AG04450 (cell line): ENCODE data around the gene PSMB1. TPM values are rescaled to one million over a fixed set of nuclear protein-coding genes. Genes with fewer than 3 reads are reported as not detected.

Source experiments
- CTCF ChIA-PET: fragments of 300-600, 350-600 bp; formaldehyde crosslinking; extraction: SDS; loops from one replicate; lab custom pipeline; 2022; ENCODE audit warnings: antibody characterized with exemption, inconsistent platforms; lab: Charles Lee
- POLR2A ChIA-PET: fragments of 350-600 bp; formaldehyde crosslinking; extraction: SDS; loops from one replicate; lab custom pipeline; 2021; ENCODE audit warnings: antibody characterized with exemption, inconsistent platforms; lab: Yijun Ruan, JAX
- DNase-seq: peaks from one replicate; pipeline ENCODE4 v3.0.0-alpha.2; 2011; ENCODE audit warnings: low read depth, low spot score
- H3K27ac ChIP-seq: one replicate; pipeline ENCODE4 v1.5.1; 2012; ENCODE audit warnings: low read depth, low read length, control low read depth
- H3K27me3 ChIP-seq: one replicate; pipeline ENCODE4 v1.6.0; 2012; ENCODE audit warnings: low read length; ENCODE audit not compliant: control insufficient read depth, insufficient read depth
- H3K4me3 ChIP-seq: 2 replicates; pipeline ENCODE4 v1.5.1; 2011; ENCODE audit warnings: mild to moderate bottlenecking, low read depth, low read length, control low read depth
- H3K9me3 ChIP-seq: 2 replicates; pipeline ENCODE4 v1.5.1; 2012; ENCODE audit warnings: low read length; ENCODE audit not compliant: control insufficient read depth, insufficient read depth
- polyA plus RNA-seq: library from polyadenylated mRNA; depleted of rRNA; stranded (reverse); fragments of >200 nt; gene quantifications from 2 replicates; pipeline ENCODE4 v1.2.3, GENCODE V29; 2011
- TF ChIP-seq, protein P1 (sequence below): IDR thresholded peaks from 2 replicates; pipeline ENCODE4 v1.5.1; 2011; ENCODE audit warnings: low read depth, low read length, control low read depth, inconsistent platforms

The PSMB1 gene
- polyA plus RNA-seq, 1 experiment = 491 TPM

- CTCF ChIA-PET = interaction anchor here (0.9 to 1.7 kb wide), 9 partner anchors 10 to 801 kb away, joined by 3 to 14 read pairs (median 3); no protein-coding TSS in a partner anchor
- Histone ChIP-seq H3K4me3 (peak within 1 kb of the TSS; percentile 96), H3K27ac (peak within 1 kb of the TSS; percentile 47), H3K27me3 (no peaks in the 10 kb centered on the region), H3K9me3 (no peaks in the 10 kb centered on the region)
- POLR2A ChIA-PET = interaction anchor here (0.6 to 1.4 kb wide), 3 partner anchors 9 to 34 kb away, joined by 3 to 7 read pairs (median 6); partner anchors contain the start of gene TBP
- peak; percentile 74 for DNase-seq
- TF ChIP-seq, protein P1, sequence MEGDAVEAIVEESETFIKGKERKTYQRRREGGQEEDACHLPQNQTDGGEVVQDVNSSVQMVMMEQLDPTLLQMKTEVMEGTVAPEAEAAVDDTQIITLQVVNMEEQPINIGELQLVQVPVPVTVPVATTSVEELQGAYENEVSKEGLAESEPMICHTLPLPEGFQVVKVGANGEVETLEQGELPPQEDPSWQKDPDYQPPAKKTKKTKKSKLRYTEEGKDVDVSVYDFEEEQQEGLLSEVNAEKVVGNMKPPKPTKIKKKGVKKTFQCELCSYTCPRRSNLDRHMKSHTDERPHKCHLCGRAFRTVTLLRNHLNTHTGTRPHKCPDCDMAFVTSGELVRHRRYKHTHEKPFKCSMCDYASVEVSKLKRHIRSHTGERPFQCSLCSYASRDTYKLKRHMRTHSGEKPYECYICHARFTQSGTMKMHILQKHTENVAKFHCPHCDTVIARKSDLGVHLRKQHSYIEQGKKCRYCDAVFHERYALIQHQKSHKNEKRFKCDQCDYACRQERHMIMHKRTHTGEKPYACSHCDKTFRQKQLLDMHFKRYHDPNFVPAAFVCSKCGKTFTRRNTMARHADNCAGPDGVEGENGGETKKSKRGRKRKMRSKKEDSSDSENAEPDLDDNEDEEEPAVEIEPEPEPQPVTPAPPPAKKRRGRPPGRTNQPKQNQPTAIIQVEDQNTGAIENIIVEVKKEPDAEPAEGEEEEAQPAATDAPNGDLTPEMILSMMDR = no peak
These were observed 31.3 kb upstream of the PSMB1 start, which contains the start of gene PDCD2 for GRCh38 chr6:170584181-170584953. TSS of gene PDCD2 (minus strand) at chr6:170584637. CDS start at chr6:170584581, 56 bp downstream.

DNA sequence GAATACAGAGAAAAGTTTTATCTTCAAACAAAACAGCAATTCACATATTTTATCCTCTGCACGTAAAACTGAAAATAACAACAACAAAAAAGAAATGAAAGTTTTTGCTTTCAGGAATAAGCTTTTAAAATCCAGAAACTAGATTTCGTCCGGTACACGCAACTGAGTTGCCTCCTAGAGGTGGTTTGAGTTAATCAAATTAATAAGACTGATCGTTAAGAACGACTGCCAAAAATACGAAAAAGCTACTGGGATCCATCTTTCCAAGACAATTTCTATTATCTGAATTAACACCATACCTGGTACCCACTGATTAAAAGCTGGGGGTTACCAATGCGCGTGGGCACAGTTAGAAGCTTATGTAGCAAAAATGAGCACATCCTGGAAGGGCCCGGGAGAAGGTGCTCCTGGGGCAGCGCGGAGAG, 30.7 kb upstream of the PSMB1 start:
- Histone ChIP-seq H3K27ac (no peak overlapping the region), H3K9me3 (no peaks in the 10 kb centered on the region), H3K27me3 (no peaks in the 10 kb centered on the region), H3K4me3 (peak overlapping the region; percentile 96)
- CTCF ChIA-PET = interaction anchor here (0.6 to 1.7 kb wide), 10 partner anchors 9 to 800 kb away, joined by 3 to 14 read pairs (median 4); no protein-coding TSS in a partner anchor
- DNase-seq = no peak
- TF ChIP-seq, protein P1 = peak; percentile 46
- POLR2A ChIA-PET = interaction anchor here (0.6 to 1.4 kb wide), 3 partner anchors 8 to 33 kb away, joined by 3 to 7 read pairs (median 6); partner anchors contain the start of gene TBP

DNA sequence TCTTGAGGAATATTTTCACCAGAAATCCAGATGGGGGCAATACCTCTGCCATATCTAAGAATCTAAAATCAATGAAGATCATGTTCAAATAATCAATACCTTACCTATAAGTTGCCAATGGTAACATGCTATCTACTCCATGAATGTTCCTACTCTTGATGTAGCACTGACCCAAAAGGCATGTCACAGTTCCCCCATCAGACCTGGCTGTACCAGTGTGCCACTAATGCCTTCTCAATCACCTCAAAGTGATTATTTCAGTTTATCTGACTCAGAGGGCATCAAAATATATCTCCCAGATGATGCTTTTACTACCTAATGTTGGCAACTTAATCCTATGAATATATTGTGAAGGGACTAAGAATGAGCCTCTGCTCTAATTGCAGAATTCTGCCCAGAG, 25.8 kb upstream of the PSMB1 start:
- ChIA-PET POLR2A (no interaction called here), CTCF (no interaction called here)
- H3K9me3 ChIP-seq = no peaks in the 10 kb centered on the region
- H3K27ac ChIP-seq = no peak overlapping the region
- DNase-seq = no peak
- TF ChIP-seq, protein P1 = no peak
- H3K27me3 ChIP-seq = no peaks in the 10 kb centered on the region
- no peak overlapping the region for H3K4me3 ChIP-seq

DNA sequence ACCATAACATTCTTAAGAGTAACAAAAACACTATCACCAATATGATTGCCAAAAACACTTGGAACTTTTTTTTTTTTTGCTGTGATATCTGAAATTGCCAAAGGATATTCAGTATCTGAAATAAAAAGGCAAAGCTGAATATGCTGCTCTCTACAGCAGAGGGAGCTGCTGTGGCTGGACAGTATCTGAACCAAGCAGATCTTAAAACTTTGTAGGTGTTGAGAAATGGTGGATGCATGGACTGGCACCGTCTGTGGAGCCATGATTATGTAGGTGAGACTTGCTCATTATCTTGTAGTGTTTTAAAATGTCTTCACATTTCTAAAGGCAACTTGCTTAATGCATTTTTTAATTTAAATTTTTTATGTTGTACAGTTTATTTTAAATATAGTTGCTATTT, 22.1 kb upstream of the PSMB1 start:
- no peak overlapping the region for H3K4me3 ChIP-seq
- DNase-seq = no peak
- no peaks in the 10 kb centered on the region for H3K27me3 ChIP-seq
- TF ChIP-seq, protein P1 = peak; percentile 46
- CTCF ChIA-PET = interaction anchor here (0.7 to 1.9 kb wide), 2 partner anchors 9 to 46 kb away, joined by 3 to 14 read pairs; partner anchors contain the start of gene PDCD2
- no peak overlapping the region for H3K27ac ChIP-seq
- H3K9me3 ChIP-seq = no peaks in the 10 kb centered on the region
- POLR2A ChIA-PET = interaction anchor here (0.5 to 0.7 kb wide), 2 partner anchors 9 to 12 kb away, joined by 3 read pairs; partner anchors contain the start of gene PDCD2
